GM18507 (cell line): Measurements from ENCODE around the gene TFF1.
"Not testable (repeated sequence)": the region's sequence is repeated elsewhere in the genome, so short reads cannot be mapped to it uniquely, and the experiment has no call there.

Experiments
- DNase-seq: peaks from one replicate; pipeline ENCODE4 v3.0.0; 2011; ENCODE audit warnings: low read depth; ENCODE audit not compliant: insufficient read length; ENCODE audit errors: extremely low spot score
- FAIRE-seq: peaks from 2 replicates; lab custom pipeline; 2011; peaks lifted over from hg19 to GRCh38; lab: Jason Lieb, UNC

The TFF1 gene

GRCh38 chr21:42366292-42367010 lies at the start of gene TFF1:
Gene TFF1, minus strand, starts transcription at chr21:42366535. Its CDS starts 40 bp downstream, at chr21:42366495.
- DNase-seq = no peak
- no peak for FAIRE-seq

DNA sequence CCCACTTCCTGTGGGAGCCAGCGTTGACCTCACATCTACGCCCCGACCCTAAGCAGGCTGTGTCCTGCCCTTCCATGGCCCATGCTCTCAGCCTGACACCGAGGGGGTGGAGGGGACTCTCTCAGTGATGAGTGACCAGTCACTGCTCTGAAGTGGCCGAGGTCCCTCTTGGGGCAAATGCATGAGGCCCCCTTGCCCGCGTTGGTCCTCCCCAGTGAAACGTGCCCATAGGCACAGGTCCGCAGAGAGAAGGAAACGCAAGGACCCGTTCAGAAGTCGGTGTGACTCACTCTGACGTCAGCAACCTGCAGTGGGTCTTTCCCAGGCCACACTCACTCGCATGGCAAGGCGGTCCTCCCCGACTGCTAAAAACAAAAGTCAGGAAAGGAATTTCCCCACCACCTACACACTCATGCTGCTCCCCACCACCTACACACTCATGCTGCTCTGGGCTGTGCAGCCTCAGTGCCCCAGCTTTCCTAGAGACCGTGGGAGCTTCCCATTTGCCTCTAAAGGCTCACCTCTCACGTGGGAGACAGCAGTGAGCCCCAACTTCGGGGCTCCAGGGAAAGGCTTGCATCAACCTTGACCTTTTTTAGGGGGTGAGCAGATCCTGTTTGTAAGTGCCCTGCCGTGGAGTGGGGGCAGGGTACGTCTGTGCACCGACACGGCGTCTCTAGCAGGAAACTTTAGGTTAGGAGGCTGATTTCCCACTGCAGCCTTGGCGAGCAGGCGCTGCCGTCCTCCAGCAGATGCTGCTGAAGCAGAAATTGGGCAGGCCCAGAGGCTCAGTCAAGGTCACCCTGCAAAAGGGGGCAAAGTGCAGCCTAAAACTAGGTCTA lies 48.8 kb upstream of the TFF1 start:
- peak; percentile 96 for FAIRE-seq
- DNase-seq = peak; percentile 73

DNA sequence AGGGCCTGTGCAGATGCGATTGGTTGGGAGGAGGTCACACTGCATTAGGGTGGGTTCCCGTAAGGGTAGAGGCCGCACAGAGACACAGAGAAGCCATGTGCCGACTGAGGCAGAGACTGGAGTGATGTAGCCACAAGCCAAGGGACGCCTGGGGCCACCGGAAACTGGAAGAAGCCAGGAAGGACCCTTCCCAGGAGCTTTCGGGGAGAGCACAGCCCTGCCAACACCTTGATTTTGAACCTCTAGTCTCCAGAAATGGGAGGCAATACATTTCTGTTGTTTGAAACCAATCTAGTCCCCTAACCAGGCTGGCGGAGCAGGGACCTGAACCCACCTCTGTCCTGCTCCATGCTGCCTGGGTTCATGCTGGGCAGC lies 48.2 kb upstream of the TFF1 start:
- FAIRE-seq = no peak
- DNase-seq = no peak

DNA sequence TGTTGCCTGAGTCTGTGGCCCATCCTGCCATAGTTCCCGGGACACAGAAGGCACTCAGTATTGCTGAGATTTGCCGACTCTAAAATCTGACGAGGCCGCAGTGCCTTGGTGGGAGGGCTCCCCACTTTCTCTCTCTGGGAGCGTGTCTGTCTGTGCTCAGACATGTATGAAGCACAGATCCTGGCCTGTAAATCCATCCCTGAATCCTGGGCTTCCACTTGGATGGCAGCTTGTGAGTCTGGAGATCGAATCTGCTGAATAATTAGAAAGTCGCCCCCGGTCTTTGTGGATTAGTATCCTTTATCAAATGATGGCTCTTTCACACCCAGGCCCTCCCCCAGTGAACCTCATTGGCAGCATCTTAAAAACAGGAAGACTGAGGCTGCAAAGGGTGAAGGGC lies 47.7 kb upstream of the TFF1 start:
- DNase-seq (no peak), FAIRE-seq (no peak)

- DNase-seq (no peak), FAIRE-seq (no peak)
Observed at GRCh38 chr21:42413500-42413899, 47.2 kb upstream of the TFF1 start.

DNA sequence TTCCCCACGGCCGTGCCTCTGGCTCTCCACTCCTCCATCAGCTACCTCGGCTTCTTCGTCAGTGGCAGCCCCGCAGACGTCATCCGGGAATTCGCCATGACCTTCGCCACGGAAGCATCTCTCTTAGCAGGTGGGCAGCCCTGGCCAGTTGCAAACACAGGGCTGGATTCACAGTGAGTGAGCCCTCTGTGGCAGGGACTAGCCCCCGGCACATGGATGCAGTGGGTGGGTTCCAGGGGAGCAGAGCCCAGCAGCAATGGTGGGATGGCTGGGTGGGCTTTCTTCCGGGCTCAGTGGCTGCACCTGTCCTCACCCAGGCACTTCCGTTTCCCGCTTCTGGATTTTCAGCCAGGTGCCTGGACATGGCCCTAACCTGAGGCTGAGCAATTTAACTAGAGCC lies 46.8 kb upstream of the TFF1 start:
- FAIRE-seq (no peak), DNase-seq (no peak)

- DNase-seq = no peak
- no peak for FAIRE-seq
Observed at GRCh38 chr21:42412636-42412933, 46.2 kb upstream of the TFF1 start.

- no peak for DNase-seq
Observed at GRCh38 chr21:42411891-42412635, 45.7 kb upstream of the TFF1 start.

GRCh38 chr21:42411197-42411869 lies 45.0 kb upstream of the TFF1 start:
- DNase-seq = no peak
- FAIRE-seq = no peak

More at GRCh38 chr21:42411891-42412635, 45.7 kb upstream of the TFF1 start:
- no peak for FAIRE-seq

GRCh38 chr21:42409366-42409765 lies 43.0 kb upstream of the TFF1 start:
- DNase-seq = no peak
- FAIRE-seq = no peak

- not testable (repeated sequence) for FAIRE-seq, DNase-seq
Observed at GRCh38 chr21:42408718-42409117, 42.4 kb upstream of the TFF1 start.

- FAIRE-seq (no peak), DNase-seq (no peak)
Observed at GRCh38 chr21:42407476-42407875, 41.1 kb upstream of the TFF1 start.

DNA sequence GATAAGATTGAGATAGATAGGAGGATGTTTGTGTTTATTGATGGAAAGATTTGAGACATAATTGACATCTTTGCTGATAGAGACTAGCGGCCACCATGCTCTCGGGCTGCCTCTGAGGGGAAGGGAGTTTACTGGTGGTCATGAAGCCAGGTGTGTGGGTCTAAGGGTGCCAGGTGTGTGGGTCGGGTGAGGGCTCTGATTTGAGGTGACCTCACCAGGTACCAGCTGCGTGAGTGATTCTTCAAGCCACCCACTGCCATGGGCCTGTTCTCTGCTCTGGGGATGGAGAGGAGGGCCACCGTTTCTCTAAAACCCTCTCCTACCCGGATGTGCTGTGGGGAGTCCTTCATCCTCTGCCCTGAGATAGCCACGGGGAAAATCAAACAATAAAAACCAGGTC lies 40.5 kb upstream of the TFF1 start:
- DNase-seq (no peak), FAIRE-seq (no peak)

GRCh38 chr21:42406201-42406621 lies 39.9 kb upstream of the TFF1 start:
- no peak for FAIRE-seq
- DNase-seq = no peak

GRCh38 chr21:42405064-42406013 lies 39.0 kb upstream of the TFF1 start:
- FAIRE-seq (no peak), DNase-seq (no peak)

GRCh38 chr21:42404539-42404938 lies 38.2 kb upstream of the TFF1 start:
- DNase-seq (no peak), FAIRE-seq (no peak)

DNA sequence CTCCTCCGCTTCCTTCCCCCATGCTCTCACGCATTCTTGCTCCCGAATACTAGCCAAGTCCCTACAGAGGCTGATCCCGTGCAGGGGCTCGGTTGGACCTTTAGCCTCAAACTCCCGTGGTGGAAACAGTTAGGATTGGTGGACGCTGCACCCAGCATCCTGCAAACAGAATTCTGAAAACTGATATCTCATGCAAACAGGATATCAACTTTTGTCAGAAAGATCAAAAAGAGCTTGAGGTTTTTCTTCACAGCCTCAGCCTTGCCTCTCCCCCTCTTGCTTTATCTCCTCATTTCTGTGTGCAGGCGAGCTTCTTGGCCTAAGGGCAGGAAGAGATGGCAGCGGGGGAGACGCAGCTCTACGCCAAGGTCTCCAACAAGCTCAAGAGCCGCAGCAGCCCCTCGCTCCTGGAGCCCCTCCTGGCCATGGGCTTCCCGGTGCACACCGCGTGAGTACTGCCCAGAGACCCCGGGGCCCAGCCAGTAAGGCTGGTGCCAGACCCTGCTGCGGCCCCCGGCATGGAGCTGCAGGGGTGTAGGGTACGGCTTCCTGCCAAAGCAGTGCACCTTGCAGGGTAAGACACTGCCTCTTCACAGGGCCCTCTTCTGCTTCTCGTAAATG lies 37.4 kb upstream of the TFF1 start, which contains the start of gene UBASH3A:
Gene UBASH3A (plus strand): TSS at position 292 of the 621 bp plus-strand sequence. CDS start 44 bp downstream, at position 336.
- FAIRE-seq (no peak), DNase-seq (no peak)

DNA sequence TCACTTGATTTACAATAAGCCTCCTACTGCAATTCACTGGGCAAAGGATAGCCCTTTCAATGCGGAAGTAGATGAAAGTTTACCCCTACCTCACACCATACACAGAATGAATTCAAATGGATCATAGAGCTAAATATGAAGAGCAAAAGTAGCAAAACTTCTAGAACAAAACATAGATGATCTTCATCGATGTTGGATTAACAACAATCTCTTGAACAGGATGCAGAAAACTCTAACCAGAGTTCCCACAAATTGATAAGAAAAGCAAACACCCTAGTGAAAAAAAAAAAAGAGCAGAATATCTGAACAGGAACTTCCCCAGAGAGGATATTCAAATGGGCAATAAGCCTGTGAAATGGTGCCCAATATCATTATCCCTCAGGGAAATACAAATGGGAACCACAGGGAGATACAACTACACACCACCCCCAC lies 35.5 kb upstream of the TFF1 start:
- no peak for DNase-seq
- no peak for FAIRE-seq
